ENCODE measurements around the gene NTM. TPM values are rescaled to one million over a fixed set of nuclear protein-coding genes. Genes with fewer than 3 reads are reported as not detected.

Gene NTM
- polyA plus RNA-seq, 1 donor (not counting 4 experiments of a cell fraction or from before 2014, with no cell fraction given) = 47.9 TPM

- H3K4me3 ChIP-seq (ENCODE audit: control insufficient read depth in 2 of 3, extremely low read depth in 1 of 3, insufficient read depth in 2 of 3, low read depth in 1 of 3, low read length in 3 of 3) = no peak overlapping the region
- H3K27me3 ChIP-seq (ENCODE audit: control insufficient read depth, extremely low read depth, insufficient read depth, low read length) = peaks cover 8% of the 10 kb centered on the region
- H3K9ac ChIP-seq (ENCODE audit: control insufficient read depth, extremely low read depth, insufficient read depth, low read length) = no peak overlapping the region
- DNase-seq (ENCODE audit: low read depth, low spot score) (no peak), FAIRE-seq (no peak)
- no peak overlapping the region for H2AFZ ChIP-seq (ENCODE audit: control insufficient read depth, low read length)
- no peak overlapping the region for H3K4me2 ChIP-seq (ENCODE audit: control insufficient read depth, extremely low read depth, insufficient read depth, low read depth, low read length)
- no peak overlapping the region for H3K27ac ChIP-seq (ENCODE audit: control insufficient read depth, insufficient read depth, low read length)
- no peaks in the 10 kb centered on the region for H4K20me1 ChIP-seq (ENCODE audit: control insufficient read depth, extremely low read depth, insufficient read depth, low read length)
- no peaks in the 10 kb centered on the region for H3K9me3 ChIP-seq (ENCODE audit: control insufficient read depth, low read depth, low read length)
- no peaks in the 10 kb centered on the region for H3K9me1 ChIP-seq (ENCODE audit: control insufficient read depth, extremely low read depth, insufficient read depth, low read length)
- TF ChIP-seq EZH2 (IDR thresholded peaks at IDR 0.05; ENCODE audit: low read length) (no peak), CTCF (optimal IDR thresholded peaks at IDR 0.05 in 1 of 3, IDR thresholded peaks at IDR 0.05 in 1 of 3, conservative IDR thresholded peaks at IDR 0.05 in 1 of 3; ENCODE audit: extremely low read depth in 1 of 3, insufficient read depth in 2 of 3, low read length in 3 of 3) (no peak)
- H3K36me3 ChIP-seq (ENCODE audit: control insufficient read depth in 2 of 2, extremely low read depth in 1 of 2, insufficient read depth in 2 of 2, low read length in 2 of 2) = no peaks in the 10 kb centered on the region
- dilution Hi-C loops (cut with MboI; ENCODE audit: extremely low pct_ligation_motif_present, low sequenced_read_pairs) = no loop called here
- peaks cover 8% of the 10 kb centered on the region for H3K4me1 ChIP-seq (ENCODE audit: control insufficient read depth, extremely low read depth, insufficient read depth, low read length)
- no peaks in the 10 kb centered on the region for H3K79me2 ChIP-seq (ENCODE audit: control insufficient read depth, insufficient read depth, low read length)
Measured at GRCh38 chr11:131498631-131499160, 128.3 kb downstream of the NTM start.

GRCh38 chr11:131499199-131499598 is 128.8 kb downstream of the NTM start:
- Histone ChIP-seq H4K20me1 (ENCODE audit: control insufficient read depth, extremely low read depth, insufficient read depth, low read length) (no peaks in the 10 kb centered on the region), H3K9me3 (ENCODE audit: control insufficient read depth, low read depth, low read length) (no peaks in the 10 kb centered on the region), H3K4me3 (ENCODE audit: control insufficient read depth in 2 of 3, extremely low read depth in 1 of 3, insufficient read depth in 2 of 3, low read depth in 1 of 3, low read length in 3 of 3) (no peak overlapping the region), H2AFZ (ENCODE audit: control insufficient read depth, low read length) (no peak overlapping the region), H3K4me2 (ENCODE audit: control insufficient read depth, extremely low read depth, insufficient read depth, low read depth, low read length) (no peak overlapping the region), H3K9ac (ENCODE audit: control insufficient read depth, extremely low read depth, insufficient read depth, low read length) (no peak overlapping the region), H3K27ac (ENCODE audit: control insufficient read depth, insufficient read depth, low read length) (no peak overlapping the region), H3K9me1 (ENCODE audit: control insufficient read depth, extremely low read depth, insufficient read depth, low read length) (no peaks in the 10 kb centered on the region), H3K36me3 (ENCODE audit: control insufficient read depth in 2 of 2, extremely low read depth in 1 of 2, insufficient read depth in 2 of 2, low read length in 2 of 2) (no peaks in the 10 kb centered on the region), H3K79me2 (ENCODE audit: control insufficient read depth, insufficient read depth, low read length) (no peaks in the 10 kb centered on the region), H3K4me1 (ENCODE audit: control insufficient read depth, extremely low read depth, insufficient read depth, low read length) (peaks cover 8% of the 10 kb centered on the region), H3K27me3 (ENCODE audit: control insufficient read depth, extremely low read depth, insufficient read depth, low read length) (peaks cover 8% of the 10 kb centered on the region)
- dilution Hi-C loops (cut with MboI; ENCODE audit: extremely low pct_ligation_motif_present, low sequenced_read_pairs) = no loop called here
- TF ChIP-seq CTCF (optimal IDR thresholded peaks at IDR 0.05 in 1 of 3, IDR thresholded peaks at IDR 0.05 in 1 of 3, conservative IDR thresholded peaks at IDR 0.05 in 1 of 3; ENCODE audit: extremely low read depth in 1 of 3, insufficient read depth in 2 of 3, low read length in 3 of 3) = no peak
- no peak for TF ChIP-seq EZH2 (IDR thresholded peaks at IDR 0.05; ENCODE audit: low read length)
- FAIRE-seq (no peak), DNase-seq (ENCODE audit: low read depth, low spot score) (no peak)
